Right lobe of liver (tissue), 6 donors: ENCODE measurements around the gene BRPF3. TPM values are rescaled to one million over a fixed set of nuclear protein-coding genes. Genes with fewer than 3 reads are reported as not detected.

Experiments used
- ATAC-seq, 4 donors: fragments of 200-7000 bp; cut with Tn5 transposase; one replicate each; pipeline ENCODE4 v1.9.1; 2020; ENCODE audit warnings: mild to moderate bottlenecking in 4 of 4, moderate library complexity in 4 of 4
- DNase-seq, 3 donors: peaks; one replicate each; pipeline ENCODE4 v3.0.0-alpha.2; 2020
- H3K27ac ChIP-seq, 3 donors: fragments of 200-600 bp; one replicate each; pipeline ENCODE4 v1.8.0; 2022
- H3K27me3 ChIP-seq, 2 donors: fragments of 200-600 bp; one replicate each; pipeline ENCODE4 v1.8.0; 2022
- H3K36me3 ChIP-seq, 4 donors: fragments of 200-600 bp; sonication (generic) in 1 of 4; one replicate each; pipeline versions ENCODE4 v1.5.1 to v1.8.0; 2017 to 2022; ENCODE audit warnings: control low read depth in 1 of 4
- H3K4me1 ChIP-seq, 4 donors: fragments of 200-600 bp; sonication (generic) in 1 of 4; one replicate each; pipeline versions ENCODE4 v1.5.1 to v1.8.0; 2017 to 2022; ENCODE audit warnings: control low read depth in 1 of 4
- H3K4me3 ChIP-seq, 3 donors: fragments of 200-600 bp; one replicate each; pipeline ENCODE4 v1.8.0; 2022
- H3K9me3 ChIP-seq, 4 donors: fragments of 200-600 bp; sonication (generic) in 1 of 4; one replicate each; pipeline versions ENCODE4 v1.5.1 to v1.8.0; 2017 to 2022; ENCODE audit warnings: control low read depth in 1 of 4
- POLR2A ChIP-seq: fragments of 450-650 bp; IDR thresholded peaks from one replicate; pipeline ENCODE4 v1.6.1; 2017; ENCODE audit warnings: antibody characterized with exemption, mild to moderate bottlenecking
- WGBS: methylation state at CpG from one replicate; pipeline ENCODE4 v1.1.6; 2018; ENCODE audit warnings: low coverage, low lambda C conversion rate; ENCODE audit not compliant: insufficient coverage; ENCODE audit errors: missing lambda C conversion rate; 5-methylcytosine and 5-hydroxymethylcytosine counted together
- intact Hi-C, 2 donors: fragments of 100-400 bp; cut with DNase I; formaldehyde crosslinking; loops; one replicate each; pipeline versions ENCODE4 v1.11.2 to v1.14.1; 2022
- total RNA-seq, 6 experiments: library from RNA; depleted of rRNA in 2 of 6; stranded (reverse); fragments of >200 nt in 2 of 6; fragmentation: NEBNext Ultra II Directional in 3 of 6; extraction: Animal tissue kit (Norgen Biotek cat#: 25700) in 3 of 6; gene quantifications; one replicate each; pipeline versions ENCODE4 v1.1.0 to v1.2.4, GENCODE V29; 2016 to 2023
- TF ChIP-seq, protein P1 (sequence below), 4 donors: fragments of 200-600 bp in 3 of 4; fragments of 450-650 bp in 1 of 4; IDR thresholded peaks; one replicate each; pipeline versions ENCODE4 v1.5.1 to v1.8.0; 2016 to 2022; ENCODE audit warnings: antibody characterized with exemption in 4 of 4, mild to moderate bottlenecking in 2 of 4
- donor health status: DM: no; HTN: yes; CAD: no.
- donor health status: DM: no; HTN: no; CAD: no.
- donor health status: DM: no; HTN: no; CAD: no.
- donor health status: DM: no; HTN: yes; CAD: no.
- donor health status: DM: no; HTN: yes; CAD: no.

The BRPF3 gene
- total RNA-seq, 6 experiments from 2014 or later: 14.2 to 20.8 (median 18.6) TPM

DNA sequence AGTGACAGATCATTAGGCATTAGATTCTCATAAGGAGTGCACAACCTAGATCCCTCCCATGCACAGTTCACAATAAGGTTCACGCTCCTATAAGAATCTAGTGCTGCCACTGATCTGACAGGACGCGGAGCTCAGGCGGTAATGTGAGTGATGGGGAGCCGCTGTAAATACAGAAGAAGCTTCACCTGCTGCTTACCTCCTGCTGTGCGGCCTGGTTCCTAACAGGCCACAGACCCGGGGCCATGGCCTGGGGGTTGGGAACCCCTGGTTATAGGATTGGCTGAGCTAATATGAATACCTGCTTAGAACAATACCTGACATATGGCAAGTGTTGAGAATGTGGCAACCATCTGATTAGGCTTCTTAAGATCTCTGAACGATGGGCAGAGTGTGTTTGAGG, 75.7 kb downstream of the BRPF3 start:
- TF ChIP-seq POLR2A: no peak
- TF ChIP-seq, protein P1, sequence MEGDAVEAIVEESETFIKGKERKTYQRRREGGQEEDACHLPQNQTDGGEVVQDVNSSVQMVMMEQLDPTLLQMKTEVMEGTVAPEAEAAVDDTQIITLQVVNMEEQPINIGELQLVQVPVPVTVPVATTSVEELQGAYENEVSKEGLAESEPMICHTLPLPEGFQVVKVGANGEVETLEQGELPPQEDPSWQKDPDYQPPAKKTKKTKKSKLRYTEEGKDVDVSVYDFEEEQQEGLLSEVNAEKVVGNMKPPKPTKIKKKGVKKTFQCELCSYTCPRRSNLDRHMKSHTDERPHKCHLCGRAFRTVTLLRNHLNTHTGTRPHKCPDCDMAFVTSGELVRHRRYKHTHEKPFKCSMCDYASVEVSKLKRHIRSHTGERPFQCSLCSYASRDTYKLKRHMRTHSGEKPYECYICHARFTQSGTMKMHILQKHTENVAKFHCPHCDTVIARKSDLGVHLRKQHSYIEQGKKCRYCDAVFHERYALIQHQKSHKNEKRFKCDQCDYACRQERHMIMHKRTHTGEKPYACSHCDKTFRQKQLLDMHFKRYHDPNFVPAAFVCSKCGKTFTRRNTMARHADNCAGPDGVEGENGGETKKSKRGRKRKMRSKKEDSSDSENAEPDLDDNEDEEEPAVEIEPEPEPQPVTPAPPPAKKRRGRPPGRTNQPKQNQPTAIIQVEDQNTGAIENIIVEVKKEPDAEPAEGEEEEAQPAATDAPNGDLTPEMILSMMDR (IDR thresholded peaks at IDR 0.05): no peak
- ATAC-seq (no peak), DNase-seq (no peak)
- Histone ChIP-seq H3K4me1 (no peaks in the 10 kb centered on the region), H3K36me3 (no peaks in the 10 kb centered on the region), H3K4me3 (no peak overlapping the region), H3K9me3 (no peaks in the 10 kb centered on the region), H3K27me3 (no peaks in the 10 kb centered on the region), H3K27ac (no peak overlapping the region)
- 44% methylated on average over 3 of the region's 8 CpGs for WGBS
- intact Hi-C loops: no loop called here

DNA sequence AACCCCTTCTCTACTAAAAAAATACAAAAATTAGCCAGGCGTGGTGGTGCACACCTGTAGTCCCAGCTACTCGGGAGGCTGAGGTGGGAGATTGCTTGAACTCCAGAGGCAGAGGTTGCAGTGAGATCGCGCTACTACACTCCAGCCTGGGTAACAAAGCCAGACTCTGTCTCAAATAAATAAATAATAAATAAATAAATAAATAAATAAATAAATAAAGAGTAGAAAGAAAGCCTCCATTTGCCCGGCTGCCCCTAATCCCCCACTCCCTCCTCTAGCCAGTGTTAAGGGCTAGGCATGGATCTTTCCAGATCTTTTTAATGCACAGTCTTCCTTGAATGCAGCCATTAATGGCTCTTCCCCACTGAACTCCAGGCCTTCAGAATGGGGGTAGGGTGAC, 76.5 kb downstream of the BRPF3 start:
- no peaks in the 10 kb centered on the region for H3K27me3 ChIP-seq
- DNase-seq (no peak), ATAC-seq (no peak)
- H3K27ac ChIP-seq: no peak overlapping the region
- intact Hi-C loops: no loop called here
- no peak overlapping the region for H3K4me3 ChIP-seq
- no peak for TF ChIP-seq POLR2A
- TF ChIP-seq, protein P1 (IDR thresholded peaks at IDR 0.05): no peak
- no peaks in the 10 kb centered on the region for H3K36me3 ChIP-seq
- no peaks in the 10 kb centered on the region for H3K9me3 ChIP-seq
- 93% methylated on average over 5 of the region's 5 CpGs for WGBS
- no peaks in the 10 kb centered on the region for H3K4me1 ChIP-seq

DNA sequence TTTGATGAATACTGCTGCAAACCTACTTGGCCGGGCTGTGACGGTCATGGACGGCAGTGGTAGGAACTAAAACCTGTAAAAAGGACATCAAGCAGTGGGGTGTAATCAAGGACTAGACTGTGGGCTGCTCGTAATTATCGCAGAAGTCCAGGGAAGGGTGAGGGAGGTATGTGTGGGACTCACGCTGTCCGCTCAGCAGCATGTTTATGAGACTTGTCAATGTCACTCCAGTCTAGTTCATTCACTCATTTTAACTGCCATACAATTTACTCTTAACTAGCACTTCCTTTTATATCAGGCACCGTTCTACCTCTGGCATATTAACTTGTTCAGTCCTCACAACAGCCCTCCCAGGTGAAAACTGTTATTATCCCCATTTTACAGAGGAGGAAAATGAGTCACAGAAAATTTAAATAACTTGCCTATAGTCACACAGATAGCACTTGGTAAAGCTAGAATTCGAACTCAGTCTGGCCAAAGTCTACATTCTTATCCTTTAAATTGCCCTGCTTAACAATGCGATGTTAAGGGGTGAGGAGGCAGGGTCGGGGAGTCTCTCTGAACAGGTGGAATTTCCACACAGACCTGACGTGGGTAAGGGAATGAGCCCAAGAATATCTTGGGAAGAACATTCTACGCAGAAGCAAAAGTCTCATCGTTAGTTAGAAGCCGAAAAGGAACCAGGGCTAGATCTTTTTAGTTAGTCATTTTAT, 77.4 kb downstream of the BRPF3 start:
- WGBS: 64% methylated on average over 15 of the region's 15 CpGs
- Histone ChIP-seq H3K9me3 (no peaks in the 10 kb centered on the region), H3K36me3 (no peaks in the 10 kb centered on the region), H3K4me3 (no peak overlapping the region), H3K27me3 (no peaks in the 10 kb centered on the region), H3K27ac (no peak overlapping the region), H3K4me1 (no peaks in the 10 kb centered on the region)
- no peak for ATAC-seq
- TF ChIP-seq POLR2A: no peak
- TF ChIP-seq, protein P1 (IDR thresholded peaks at IDR 0.05): no peak
- DNase-seq: no peak
- intact Hi-C loops: no loop called here

DNA sequence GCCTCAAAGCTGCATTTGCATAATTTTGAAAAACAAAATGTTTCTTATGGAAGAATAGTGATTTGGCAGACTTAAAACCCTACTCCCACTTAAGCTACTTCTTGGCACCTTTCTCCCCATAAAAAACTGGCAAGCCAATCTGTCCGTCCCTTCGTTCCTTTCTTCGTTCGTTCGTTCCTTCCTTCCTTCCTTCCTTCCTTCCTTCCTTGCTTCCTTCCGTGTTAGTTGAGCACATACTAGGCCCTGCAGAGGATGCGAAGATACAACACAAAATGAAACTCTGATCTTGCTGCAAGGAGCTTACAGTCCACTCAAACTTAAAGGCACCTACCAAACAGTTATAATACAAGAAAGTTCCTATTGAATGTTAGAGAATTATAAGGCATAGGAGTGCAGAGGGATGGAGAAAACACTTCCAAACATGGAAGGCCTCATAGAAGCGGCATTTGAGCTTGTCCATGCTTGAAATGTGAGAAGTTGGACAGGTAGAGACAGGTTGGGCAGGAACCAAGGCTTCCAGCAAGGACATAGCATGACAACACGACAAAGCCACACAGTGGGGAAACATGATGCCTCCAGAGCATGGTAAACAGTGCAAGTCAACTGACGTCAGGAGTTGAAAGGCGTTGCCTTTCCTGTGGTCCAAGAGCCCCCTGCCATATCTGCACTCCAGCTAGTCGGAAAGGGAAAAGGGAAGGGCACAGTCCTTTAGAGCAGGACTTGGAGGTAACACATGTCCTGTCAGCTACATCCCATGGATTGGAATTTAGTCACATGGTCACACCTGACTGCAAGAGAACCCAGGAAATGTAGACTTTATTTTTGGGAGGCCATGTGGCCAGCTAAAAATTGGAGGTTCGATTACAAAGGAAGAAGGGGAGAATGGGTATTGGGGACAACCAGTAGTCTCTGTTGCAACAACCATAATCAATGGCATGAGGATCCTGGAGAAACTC, 80.3 kb downstream of the BRPF3 start:
- intact Hi-C loops: no loop called here
- Histone ChIP-seq H3K27ac (no peak overlapping the region), H3K9me3 (no peaks in the 10 kb centered on the region), H3K4me3 (no peak overlapping the region), H3K4me1 (no peaks in the 10 kb centered on the region), H3K36me3 (no peaks in the 10 kb centered on the region), H3K27me3 (no peaks in the 10 kb centered on the region)
- DNase-seq (no peak), ATAC-seq (no peak)
- TF ChIP-seq, protein P1 (IDR thresholded peaks at IDR 0.05): no peak
- no peak for TF ChIP-seq POLR2A
- 54% methylated on average over 11 of the region's 13 CpGs for WGBS
